NK-92 (cell line): ENCODE data around the gene ACOXL.
"Not testable (repeated sequence)": the region's sequence is repeated elsewhere in the genome, so short reads cannot be mapped to it uniquely, and the experiment has no call there.

ENCODE experiments used
- DNase-seq: peaks from one replicate; lab custom pipeline; 2025; ENCODE audit not compliant: unreplicated experiment; lab: John Stamatoyannopoulos, UW

Gene ACOXL

GRCh38 chr2:110852541-110853263 lies 120.3 kb downstream of the ACOXL start:
- DNase-seq: no peak

GRCh38 chr2:110853516-110853915 lies 121.1 kb downstream of the ACOXL start:
- DNase-seq: no peak

DNA sequence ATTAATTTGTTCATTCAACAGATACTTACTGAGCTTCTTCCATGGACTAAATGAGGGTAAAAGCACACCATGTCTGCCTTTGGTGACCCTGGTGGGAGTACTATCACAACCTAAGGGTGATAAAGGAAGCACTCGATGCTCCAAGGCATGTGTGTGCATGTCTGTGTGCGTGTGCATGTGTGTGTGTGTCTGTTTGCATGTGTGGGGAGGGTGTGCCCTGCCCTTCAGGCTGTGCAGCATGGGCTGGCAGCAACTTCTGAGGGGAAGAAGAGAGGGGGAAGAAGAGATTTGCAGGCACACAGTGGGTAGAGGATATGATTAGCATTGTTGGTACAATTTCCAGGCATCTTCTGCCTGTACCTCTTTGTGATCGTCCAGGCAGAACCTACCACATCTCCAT lies 121.6 kb downstream of the ACOXL start:
- DNase-seq: no peak

GRCh38 chr2:110854355-110855081 lies 122.1 kb downstream of the ACOXL start:
- no peak for DNase-seq

DNA sequence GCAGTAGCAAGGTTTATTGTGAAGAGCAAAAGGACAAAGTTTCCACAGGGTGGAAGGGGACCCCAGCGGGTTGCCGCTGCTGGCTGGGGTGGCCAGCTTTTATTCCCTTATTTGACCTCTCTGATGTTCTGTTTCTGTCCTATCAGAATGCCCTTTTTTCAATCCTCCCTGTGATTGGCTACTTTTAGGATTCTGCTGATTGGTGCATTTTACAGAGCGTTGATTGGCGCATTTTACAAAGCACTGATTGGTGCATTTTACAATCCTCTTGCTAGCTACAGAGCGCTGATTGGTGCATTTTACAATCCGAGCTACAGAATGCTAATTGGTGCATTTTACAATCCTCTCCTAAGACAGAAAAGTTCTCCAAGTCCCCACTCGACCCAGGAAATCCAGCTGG lies 123.5 kb downstream of the ACOXL start:
- DNase-seq: not testable (repeated sequence)

DNA sequence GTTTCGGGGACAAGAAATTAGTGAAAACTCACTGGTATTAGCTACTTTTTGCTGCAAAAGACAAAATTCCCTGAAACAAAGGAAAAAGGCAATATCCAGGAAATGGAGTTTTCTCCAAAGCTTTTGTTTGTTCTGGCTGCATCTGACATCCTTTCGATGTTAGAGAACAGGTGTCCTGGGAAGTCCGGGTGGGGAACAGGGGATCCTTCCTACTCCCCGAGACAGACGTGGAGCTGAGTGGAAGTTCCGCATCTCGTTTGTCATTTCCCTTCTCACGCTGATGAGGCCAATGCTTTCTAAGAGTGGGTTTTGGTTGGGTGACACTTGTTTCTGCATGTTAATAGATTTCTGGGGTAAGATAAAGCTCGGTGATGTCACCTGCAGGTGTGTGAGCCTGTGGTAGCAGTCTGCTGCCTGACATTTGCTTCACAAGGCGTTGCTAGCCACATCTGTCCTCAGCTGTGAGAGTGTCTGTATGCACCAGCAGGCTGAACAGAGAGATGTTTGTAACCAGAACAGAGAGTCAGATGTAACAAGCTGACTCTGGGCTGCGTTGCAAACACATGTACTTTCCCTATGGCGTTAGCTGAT lies 125.9 kb downstream of the ACOXL start:
- DNase-seq: no peak

DNA sequence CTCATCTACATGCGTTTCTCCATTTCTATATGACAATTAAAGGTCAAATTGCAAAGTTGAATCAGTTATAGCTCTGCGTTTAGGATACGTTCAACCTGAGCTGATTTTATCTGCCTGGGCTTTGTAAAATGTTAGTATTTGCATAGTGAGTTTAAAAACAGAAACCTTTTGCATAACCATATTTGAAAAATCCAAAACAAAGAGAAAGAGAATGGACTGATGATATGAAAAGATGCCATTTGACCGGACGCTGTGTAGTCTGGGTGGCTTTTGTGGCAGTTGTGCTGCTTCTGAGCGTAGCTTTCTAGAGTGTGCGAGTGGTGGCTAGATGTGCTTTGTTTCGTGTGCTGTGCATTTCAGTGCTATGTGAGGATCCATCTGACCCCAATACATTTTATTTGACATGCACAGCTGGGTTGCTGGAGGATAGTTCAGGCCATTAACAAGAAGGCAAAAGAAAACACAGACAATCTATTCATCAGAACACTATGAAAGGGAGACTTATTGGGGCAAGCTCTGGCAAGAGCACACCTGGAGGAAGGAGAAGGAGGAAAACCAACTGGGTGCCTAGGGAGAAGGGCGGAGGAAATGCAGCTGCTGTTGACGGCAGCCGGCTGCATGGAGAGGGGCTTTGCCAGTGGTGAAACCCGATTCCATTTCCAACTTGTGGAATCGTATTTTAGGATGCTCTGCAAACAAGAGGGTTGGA lies 126.8 kb downstream of the ACOXL start:
- DNase-seq: no peak

- DNase-seq: no peak
Measured at GRCh38 chr2:110860630-110861029, 128.3 kb downstream of the ACOXL start.

- no peak for DNase-seq
Measured at GRCh38 chr2:110861616-110862260, 129.4 kb downstream of the ACOXL start.

DNA sequence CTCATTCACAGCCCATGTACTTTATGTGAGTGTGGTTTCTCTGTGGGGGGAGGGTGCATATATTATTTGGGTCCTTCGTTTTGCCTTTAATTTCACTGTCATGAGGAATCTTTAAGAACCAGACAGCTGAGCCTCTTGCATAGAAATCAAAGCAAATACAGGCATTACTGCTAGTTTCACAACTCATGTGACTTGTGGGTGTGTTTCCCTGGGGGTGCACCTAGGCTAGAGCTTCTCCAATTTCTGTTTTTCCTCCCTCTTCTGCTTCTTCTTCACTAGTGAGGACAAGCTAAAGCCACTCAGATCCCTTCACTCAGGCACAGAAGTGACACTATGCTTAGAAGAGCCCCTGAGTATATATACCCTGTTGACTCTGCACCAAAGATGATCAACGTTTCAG lies 131.4 kb downstream of the ACOXL start:
- DNase-seq: no peak

DNA sequence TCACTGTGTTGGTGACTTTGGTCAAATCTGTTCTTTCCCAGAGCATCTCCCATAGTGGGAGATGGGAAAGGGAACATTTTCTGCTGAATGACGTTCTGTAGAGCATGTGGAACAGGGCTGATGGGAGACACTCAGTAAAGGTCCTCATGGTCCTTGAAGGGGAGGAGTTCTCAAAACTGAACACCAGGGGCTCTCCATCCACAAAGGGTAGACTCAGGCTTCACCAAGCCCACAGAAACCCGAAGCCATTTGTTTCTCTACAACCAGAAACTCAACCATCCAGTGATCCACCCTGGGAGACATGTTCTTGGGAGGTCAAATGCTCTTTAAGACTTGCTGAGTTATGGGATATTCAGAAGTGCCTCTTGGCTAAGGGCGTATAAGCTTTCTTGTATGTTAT lies 131.8 kb downstream of the ACOXL start:
- no peak for DNase-seq

DNA sequence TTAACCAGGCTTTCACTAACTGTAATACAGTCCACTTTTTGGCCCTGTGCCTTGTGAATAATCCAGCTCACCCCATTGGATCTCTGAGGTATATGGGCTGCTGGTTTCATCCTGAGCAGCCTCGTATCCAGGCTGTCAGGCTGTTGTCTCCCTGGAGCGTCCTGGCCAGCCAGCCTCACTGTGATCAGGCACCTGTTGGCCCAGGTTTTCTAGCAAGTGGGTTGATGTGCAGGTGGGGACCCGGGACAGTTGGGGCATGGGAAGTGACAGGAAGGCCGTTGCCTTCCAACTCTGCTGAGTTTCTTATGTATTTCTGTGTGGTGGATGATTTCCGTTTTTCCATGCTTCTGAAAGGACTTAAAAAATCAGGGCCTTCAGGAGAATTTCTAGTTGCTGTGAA lies 132.4 kb downstream of the ACOXL start:
- DNase-seq: no peak

- no peak for DNase-seq
Measured at GRCh38 chr2:110865188-110865587, 132.8 kb downstream of the ACOXL start.

DNA sequence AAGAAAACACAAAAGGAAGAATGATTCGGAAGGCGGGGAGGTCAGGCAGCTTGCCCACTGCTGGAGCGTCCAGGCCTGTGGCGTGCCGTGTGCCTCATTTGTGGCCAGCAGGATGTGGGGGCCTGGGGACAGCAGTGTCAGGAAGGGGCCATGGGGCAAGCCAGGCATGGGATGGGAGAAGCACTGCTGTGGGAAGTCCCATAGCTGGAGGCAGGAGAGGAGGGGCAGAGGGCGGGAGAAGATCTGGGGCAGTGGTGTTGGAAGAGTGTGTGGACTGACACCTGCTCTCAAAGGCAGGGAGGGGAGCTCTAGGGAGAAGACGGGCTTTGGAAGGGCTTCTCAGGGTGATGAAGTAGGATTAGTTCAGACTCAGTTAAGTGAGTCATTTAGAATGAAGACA lies 133.7 kb downstream of the ACOXL start:
- no peak for DNase-seq

DNA sequence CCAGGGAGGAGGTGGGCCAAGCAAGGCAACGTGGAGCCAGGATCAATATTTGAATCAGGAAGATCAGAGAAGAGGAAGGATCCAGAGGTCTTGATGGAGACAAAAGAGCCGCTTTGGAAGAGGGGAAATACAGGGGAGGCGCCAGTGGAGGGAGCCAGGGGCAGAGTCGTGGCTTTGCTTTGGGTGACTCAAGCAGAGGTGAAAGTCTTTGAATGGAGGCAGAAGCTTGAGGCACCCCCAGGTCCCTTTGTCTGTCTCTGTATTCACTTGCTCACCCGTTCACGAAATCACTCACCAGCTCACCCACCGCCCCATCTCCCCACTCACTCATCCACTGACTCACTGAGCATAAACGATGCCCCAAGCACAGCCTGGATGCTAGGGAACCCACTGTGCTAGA lies 134.1 kb downstream of the ACOXL start:
- DNase-seq: no peak

GRCh38 chr2:110867078-110867477 lies 134.7 kb downstream of the ACOXL start:
- no peak for DNase-seq

GRCh38 chr2:110868971-110869370 lies 136.6 kb downstream of the ACOXL start:
- DNase-seq: no peak

- no peak for DNase-seq
Measured at GRCh38 chr2:110869472-110870446, 137.4 kb downstream of the ACOXL start.

GRCh38 chr2:110870545-110870944 lies 138.2 kb downstream of the ACOXL start:
- DNase-seq: no peak

DNA sequence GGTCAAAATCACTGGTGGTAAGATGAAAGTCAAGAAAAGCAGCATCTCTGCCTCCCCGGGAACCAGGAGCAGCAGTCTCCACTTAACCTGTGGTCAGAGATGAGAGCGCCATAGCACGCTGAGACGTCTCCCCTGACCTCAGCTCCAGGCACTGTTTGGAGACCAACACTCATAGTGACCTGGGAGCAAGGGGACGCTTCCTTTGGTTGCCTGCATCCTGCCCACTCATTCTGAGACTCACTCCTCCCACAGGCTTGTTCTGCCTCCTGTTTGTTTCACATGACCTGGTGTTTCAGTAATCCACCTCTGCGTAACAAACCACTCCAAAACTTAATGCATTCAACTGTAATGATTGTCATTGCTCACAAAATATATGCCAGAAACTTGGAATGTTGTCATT lies 139.3 kb downstream of the ACOXL start:
- no peak for DNase-seq
